Body of pancreas (tissue), 4 donors: ENCODE results near the gene TRIML1.

ENCODE experiments used
- CTCF ChIP-seq, 7 experiments: fragments of 450-650 bp in 4 of 7; fragments of 200-600 bp in 3 of 7; sonication (generic) in 3 of 7; IDR thresholded peaks; one replicate each; pipeline ENCODE4 v1.5.1; 2016 to 2019; ENCODE audit warnings: antibody characterized with exemption in 7 of 7
- POLR2A ChIP-seq, 3 donors: fragments of 450-650 bp; IDR thresholded peaks; one replicate each; pipeline ENCODE4 v1.6.1; 2016; ENCODE audit warnings: antibody characterized with exemption in 3 of 3, mild to moderate bottlenecking in 2 of 3

GRCh38 chr4:188178806-188179205 is 39.6 kb downstream of the TRIML1 start:
- TF ChIP-seq CTCF (IDR thresholded peaks at IDR 0.05) (no peak), POLR2A (IDR thresholded peaks at IDR 0.05) (no peak)
